Head of caudate nucleus (tissue), 42 donors: ENCODE measurements around the gene TYW1B.
"Not testable (repeated sequence)": the region's sequence is repeated elsewhere in the genome, so short reads cannot be mapped to it uniquely, and the experiment has no call there.

Experiments used
- DNase-seq, 42 donors: peaks; one replicate each; pipeline versions ENCODE4 v3.0.0 to v3.0.0-alpha.2; 2020 to 2021; ENCODE audit warnings: mixed read lengths in 7 of 42
- intact Hi-C: fragments of 100-400 bp; cut with DNase I; formaldehyde crosslinking; loops from one replicate; pipeline ENCODE4 v1.15.0; 2022

Gene TYW1B

DNA sequence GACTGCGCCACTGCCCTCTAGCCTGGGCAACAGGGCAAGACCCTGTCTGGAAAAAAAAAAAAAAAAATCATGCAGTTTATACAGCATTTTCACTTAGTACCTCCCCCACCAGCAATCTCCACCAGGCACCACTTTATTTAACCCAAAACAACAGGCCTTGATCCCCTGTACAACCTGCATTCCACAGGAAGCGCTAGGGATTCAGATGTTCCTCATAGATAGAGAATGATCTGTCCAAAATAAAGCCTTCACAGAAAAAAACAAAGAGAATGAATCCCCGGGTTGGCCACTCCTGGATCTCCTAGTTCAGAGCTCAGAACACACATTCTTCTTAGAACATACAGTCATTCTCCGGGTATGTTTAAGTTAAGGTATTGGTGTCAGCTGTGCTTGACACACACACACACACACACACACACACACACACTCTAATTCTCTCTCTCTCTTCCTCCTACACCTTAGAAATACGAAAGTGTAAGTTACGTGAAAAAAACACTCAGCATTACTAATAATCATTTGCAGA is 110.7 kb downstream of the TYW1B start:
- intact Hi-C loops, DNase-seq: not testable (repeated sequence)

GRCh38 chr7:72711927-72712326 is 116.1 kb downstream of the TYW1B start:
- DNase-seq, intact Hi-C loops: not testable (repeated sequence)

GRCh38 chr7:72710983-72711382 is 117.0 kb downstream of the TYW1B start:
- no peak for DNase-seq
- intact Hi-C loops, result no loop called here

- intact Hi-C loops, result no loop called here
Measured at GRCh38 chr7:72709909-72710308, 118.1 kb downstream of the TYW1B start.

DNA sequence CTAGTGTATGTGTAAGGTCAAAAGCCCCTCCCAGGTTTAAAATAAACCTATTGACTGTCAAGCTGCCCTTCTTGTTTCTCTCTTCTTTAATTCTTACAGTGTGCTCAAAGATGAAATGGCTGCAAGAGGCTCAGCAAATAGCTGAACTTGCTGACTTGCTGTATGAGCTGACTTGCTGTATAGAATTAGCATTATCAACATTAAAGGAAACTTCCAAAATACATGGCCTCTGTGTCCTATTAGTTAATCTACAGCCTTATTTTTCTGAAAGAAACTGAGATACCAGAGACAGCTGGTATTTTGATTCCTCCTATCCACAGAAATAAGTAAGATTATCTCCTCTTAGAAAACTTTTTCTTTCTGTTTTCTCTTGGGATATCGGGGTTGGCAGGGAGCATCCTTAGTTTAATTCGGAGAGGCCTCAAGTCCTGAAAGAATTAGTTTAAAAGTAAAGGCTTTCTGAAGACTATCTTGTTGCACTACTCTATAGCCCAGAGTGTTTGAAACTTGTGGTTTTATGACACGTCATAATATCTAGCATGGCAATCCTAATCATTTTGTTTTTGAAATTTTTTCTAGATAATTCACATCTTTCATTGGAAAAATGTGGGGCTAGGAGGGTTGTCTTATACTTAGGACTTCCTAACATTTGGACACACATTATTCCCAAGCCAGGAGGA is 119.5 kb downstream of the TYW1B start:
- DNase-seq, intact Hi-C loops: not testable (repeated sequence)

More at GRCh38 chr7:72709909-72710308, 118.1 kb downstream of the TYW1B start:
- no peak for DNase-seq

- no peak for DNase-seq
- intact Hi-C loops, result no loop called here
Measured at GRCh38 chr7:72706521-72706920, 121.5 kb downstream of the TYW1B start.

GRCh38 chr7:72705693-72706092 is 122.3 kb downstream of the TYW1B start:
- DNase-seq, result not testable (repeated sequence)

GRCh38 chr7:72704894-72705293 is 123.1 kb downstream of the TYW1B start:
- no peak for DNase-seq
- intact Hi-C loops, result no loop called here

More at GRCh38 chr7:72705693-72706092, 122.3 kb downstream of the TYW1B start:
- intact Hi-C loops, result not testable (repeated sequence)

DNA sequence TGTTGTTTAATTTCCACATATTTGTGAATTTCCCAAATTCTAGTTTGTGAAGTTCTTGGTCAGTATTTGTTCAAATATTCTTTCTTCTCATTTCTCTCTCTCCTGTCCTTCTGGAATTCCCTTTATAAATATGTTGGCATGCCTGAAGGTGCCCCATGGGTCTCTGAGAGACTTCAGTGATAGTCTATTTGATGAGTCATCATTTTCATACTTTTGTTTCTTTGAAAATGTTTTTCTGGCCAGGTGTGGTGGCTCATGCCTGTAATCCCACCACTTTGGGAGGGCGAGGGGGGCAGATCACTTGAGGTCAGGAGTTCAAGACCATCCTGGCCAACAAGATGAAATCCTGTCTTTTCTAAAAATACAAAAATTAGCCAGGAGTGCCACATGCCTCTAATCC is 127.5 kb downstream of the TYW1B start:
- DNase-seq, intact Hi-C loops: not testable (repeated sequence)

DNA sequence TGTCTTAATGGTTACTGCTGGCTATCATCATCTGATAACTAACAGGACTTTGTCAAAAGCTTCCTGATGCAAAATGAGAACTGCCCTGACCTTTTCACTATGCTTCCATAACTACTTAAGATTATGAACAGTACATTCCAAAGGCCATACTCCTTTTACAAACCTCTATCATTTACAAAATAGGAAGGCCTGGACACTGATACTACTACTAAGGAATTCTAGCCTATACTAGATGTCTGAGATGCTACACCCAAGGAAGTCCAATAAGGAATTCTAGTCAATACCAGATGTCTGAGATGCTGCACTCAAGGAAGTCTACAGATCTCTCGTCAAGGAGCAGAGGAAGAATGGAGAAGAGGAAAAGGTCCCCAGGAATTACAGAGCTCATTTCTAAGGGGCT is 130.9 kb downstream of the TYW1B start:
- intact Hi-C loops, DNase-seq: not testable (repeated sequence)

DNA sequence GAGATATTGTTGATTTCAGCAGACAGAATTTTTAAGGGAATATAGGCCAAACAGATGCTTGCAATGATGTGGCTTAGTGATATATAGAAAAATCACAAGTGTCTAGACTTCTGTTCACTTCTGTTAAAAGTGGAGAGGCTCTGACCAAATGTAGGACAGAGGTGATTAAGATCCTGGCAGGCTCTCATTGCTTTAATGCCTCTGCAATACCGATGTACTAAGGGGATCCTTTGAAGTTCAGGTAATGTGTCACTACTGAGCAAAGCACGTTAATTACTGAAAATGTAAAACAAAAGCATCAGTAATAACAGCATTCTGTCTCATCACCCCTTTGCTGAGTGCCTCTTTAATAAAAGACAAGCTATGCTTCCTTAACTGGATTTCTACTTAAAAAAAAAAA is 131.4 kb downstream of the TYW1B start:
- DNase-seq, intact Hi-C loops: not testable (repeated sequence)

DNA sequence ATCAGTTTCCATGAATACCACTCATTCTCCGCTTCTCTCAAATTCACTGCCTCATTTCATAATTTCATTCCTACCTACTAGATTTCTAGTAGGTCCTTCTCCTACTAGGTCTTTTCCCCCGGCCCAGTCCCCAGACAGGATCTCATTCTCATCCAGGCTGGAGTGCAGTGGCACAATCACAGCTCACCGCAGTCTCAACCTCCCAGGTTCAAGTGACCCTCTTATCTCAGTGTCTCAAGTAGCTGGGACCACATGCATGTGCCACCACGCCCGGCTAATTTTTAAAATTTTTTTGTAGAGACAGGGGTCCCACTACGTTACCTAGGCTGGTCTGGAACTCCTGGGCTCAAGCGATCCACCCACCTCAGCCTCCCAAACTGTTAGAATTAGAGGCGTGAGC is 132.5 kb downstream of the TYW1B start:
- intact Hi-C loops, DNase-seq: not testable (repeated sequence)

DNA sequence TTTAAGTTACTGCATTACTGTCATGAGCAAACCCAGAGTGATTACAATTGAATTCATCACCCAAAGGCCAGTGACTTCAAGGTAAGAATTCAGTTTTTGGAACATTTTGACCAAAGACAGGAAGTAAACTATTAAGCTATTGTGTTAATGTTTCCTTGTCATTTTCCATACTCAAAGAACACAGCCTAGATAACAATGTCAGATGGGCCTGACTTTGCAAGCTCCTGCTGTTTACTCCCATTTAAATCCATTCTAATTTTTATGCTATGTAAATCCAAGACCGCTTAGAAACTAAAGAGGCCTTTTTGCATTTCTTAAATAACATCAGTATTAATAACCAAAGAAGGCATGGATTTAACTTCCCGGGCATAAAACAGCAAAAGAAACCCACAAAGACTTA is 136.6 kb downstream of the TYW1B start:
- intact Hi-C loops, DNase-seq: not testable (repeated sequence)

DNA sequence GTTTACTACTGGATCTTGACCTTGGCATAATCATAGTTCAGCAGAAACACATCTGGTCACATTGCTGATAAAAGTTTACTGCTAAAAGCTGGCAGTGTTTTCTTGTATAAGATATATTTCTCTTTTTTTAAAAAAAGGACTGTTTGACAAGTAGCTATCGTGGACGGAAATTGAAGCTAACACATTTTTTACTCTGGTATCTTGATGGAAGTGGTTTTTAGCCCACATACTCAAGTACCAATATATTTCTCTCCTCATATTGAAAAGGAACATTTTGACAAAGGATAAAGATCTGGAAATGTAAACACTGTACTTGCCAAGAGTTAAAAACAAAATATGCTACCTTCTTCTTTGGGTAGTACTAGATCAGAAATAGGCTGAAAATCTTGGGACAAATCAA is 137.8 kb downstream of the TYW1B start:
- intact Hi-C loops, DNase-seq: not testable (repeated sequence)

- intact Hi-C loops, DNase-seq: not testable (repeated sequence)
Measured at GRCh38 chr7:72689344-72689743, 138.7 kb downstream of the TYW1B start.

- DNase-seq, intact Hi-C loops: not testable (repeated sequence)
Measured at GRCh38 chr7:72681211-72681610, 146.8 kb downstream of the TYW1B start.

DNA sequence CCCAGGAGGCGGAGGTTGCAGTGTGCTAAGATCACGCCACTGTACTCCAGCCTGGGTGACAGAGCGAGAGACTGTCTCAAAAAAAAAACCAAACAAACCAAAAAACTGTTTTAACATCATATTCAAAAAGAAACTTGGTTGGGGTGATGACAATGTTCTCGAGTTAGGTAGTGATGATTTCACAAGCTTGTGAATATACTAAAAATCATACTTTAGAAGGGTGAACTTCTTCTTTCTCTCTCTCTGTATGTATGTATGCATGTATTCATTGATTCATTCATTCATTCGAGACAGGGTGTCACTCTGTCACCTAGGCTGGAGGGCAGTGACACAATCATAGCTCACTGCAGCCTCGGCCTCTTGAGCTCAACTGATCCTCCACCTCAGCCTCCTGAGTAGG is 151.1 kb downstream of the TYW1B start:
- DNase-seq, result not testable (repeated sequence)

GRCh38 chr7:72676086-72676690 is 151.8 kb downstream of the TYW1B start:
- intact Hi-C loops, DNase-seq: not testable (repeated sequence)

More for the DNA sequence above, 151.1 kb downstream of the TYW1B start:
- intact Hi-C loops, result not testable (repeated sequence)

DNA sequence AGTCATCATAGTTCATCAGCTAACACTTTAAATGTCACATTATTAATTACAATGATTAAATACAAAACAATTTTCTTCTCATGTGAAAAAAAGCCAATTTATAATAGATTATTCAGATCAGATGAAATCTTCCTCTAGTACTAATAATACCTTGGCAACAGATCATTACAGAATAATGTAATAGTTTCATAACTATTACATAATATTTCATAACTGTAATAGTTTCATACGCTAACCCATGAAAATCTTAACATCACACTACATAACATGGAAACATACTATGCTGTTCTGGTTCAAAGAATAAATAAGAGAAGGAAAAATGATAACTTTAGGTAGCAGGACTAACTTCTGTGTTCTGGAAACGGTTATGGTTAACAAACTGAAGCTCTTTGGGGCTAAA is 152.3 kb downstream of the TYW1B start:
- DNase-seq, intact Hi-C loops: not testable (repeated sequence)

DNA sequence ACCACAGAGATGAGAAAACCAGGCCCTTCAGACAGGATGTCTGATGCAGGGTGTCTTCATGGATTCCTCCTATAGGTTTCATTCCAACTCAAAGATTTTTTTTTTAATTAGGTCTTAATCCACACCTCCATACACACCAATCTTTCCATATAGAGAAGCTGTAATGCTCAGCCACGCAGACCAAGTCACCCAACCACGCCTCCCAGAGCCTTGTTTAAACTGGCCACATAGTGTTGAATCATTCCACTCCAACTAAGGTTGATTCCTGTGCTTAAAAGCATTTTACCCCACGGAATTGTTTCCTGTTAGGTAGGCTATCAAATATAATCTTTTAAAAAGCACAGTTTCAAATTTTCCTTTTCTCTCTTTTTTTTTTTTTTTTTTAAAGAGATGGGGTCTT is 153.6 kb downstream of the TYW1B start:
- intact Hi-C loops, result no loop called here

More for the DNA sequence above, 153.6 kb downstream of the TYW1B start:
- DNase-seq, result no peak
